ENCODE data around the gene C1QTNF1.
"Not testable (repeated sequence)": the region's sequence is repeated elsewhere in the genome, so short reads cannot be mapped to it uniquely, and the experiment has no call there.

GRCh38 chr17:79021929-79022328, 2.0 kb upstream of the C1QTNF1 start:
- not testable (repeated sequence) for TF ChIP-seq POLR2A (IDR thresholded peaks at IDR 0.05; ENCODE audit: low read depth, low read length); POLR2AphosphoS5 (IDR thresholded peaks at IDR 0.05; ENCODE audit: low read depth, low read length); TAF1 (IDR thresholded peaks at IDR 0.05; ENCODE audit: low read depth, low read length); SPI1 (IDR thresholded peaks at IDR 0.05; ENCODE audit: low read depth, low read length); POU2F2 (IDR thresholded peaks at IDR 0.05; ENCODE audit: low read depth, low read length); PAX5 (IDR thresholded peaks at IDR 0.05; ENCODE audit: insufficient read depth, low read length, severe bottlenecking)

Measured in GM12891 (cell line).